GM12878 (cell line): ENCODE data around the gene RBM15. TPM values are rescaled to one million over a fixed set of nuclear protein-coding genes. Genes with fewer than 3 reads are reported as not detected.
A peak's percentile ranks its signal among the peaks of the same experiment; 100 is the strongest.

ENCODE experiments used
- BMI1 ChIP-seq: fragments of 450-650 bp; IDR thresholded peaks from 2 replicates; pipeline ENCODE4 v1.6.1; 2016; ENCODE audit warnings: mild to moderate bottlenecking, moderate library complexity, borderline replicate concordance
- CHD1 ChIP-seq: IDR thresholded peaks from 2 replicates; pipeline ENCODE4 v1.6.1; 2012; ENCODE audit warnings: low read depth, low read length, improper control_type of control experiment
- NR2C2 ChIP-seq: IDR thresholded peaks from 2 replicates; pipeline ENCODE4 v1.6.1; 2011; ENCODE audit warnings: borderline replicate concordance, low read depth; ENCODE audit not compliant: control insufficient read depth, insufficient read length
- RUNX3 ChIP-seq: IDR thresholded peaks from 2 replicates; pipeline ENCODE4 v1.6.1; 2012; ENCODE audit warnings: low read length, inconsistent platforms
- SRF ChIP-seq, 2 experiments: IDR thresholded peaks; 2 replicates each; pipeline ENCODE4 v1.6.1; 2011; ENCODE audit warnings: low read depth in 2 of 2, low read length in 2 of 2, mild to moderate bottlenecking in 1 of 2, moderate library complexity in 1 of 2
- YBX1 ChIP-seq: fragments of 450-650 bp; IDR thresholded peaks from 2 replicates; pipeline ENCODE4 v1.6.1; 2016; ENCODE audit warnings: antibody characterized with exemption
- ZSCAN29 ChIP-seq: fragments of 450-650 bp; IDR thresholded peaks from 2 replicates; pipeline ENCODE4 v1.6.1; 2017; ENCODE audit warnings: mild to moderate bottlenecking, moderate library complexity
- polyA plus RNA-seq, 11 experiments: library from polyadenylated mRNA; depleted of rRNA in 4 of 11; unstranded in 6 of 11; stranded (reverse) in 5 of 11; fragments of >200 nt; fragmentation: Nextera tagmentation in 4 of 11; fragmentation: Illumina TruSeq in 1 of 11; extraction: Ambion mirVana in 4 of 11; extraction: Trizol in 1 of 11; gene quantifications; 1 replicate in 1 of 11; 2 replicates in 10 of 11; pipeline versions ENCODE4 v1.2.1 to v1.2.3, GENCODE V29; 2011 to 2016; ENCODE audit warnings: inconsistent platforms in 2 of 11, missing spikeins in 2 of 11, low read depth in 1 of 11
- total RNA-seq, 4 experiments: library from RNA; depleted of rRNA in 3 of 4; stranded (reverse); fragments of >200 nt in 3 of 4; fragmentation: Illumina TruSeq in 1 of 4; extraction: Trizol in 1 of 4; gene quantifications; 2 replicates each; pipeline versions ENCODE4 v1.2.1 to v1.2.3, GENCODE V29; 2013 to 2021
- TF ChIP-seq, protein P1 (sequence below): fragments of 450-650 bp; IDR thresholded peaks from 2 replicates; pipeline ENCODE4 v1.6.1; 2017; ENCODE audit warnings: mild to moderate bottlenecking
- TF ChIP-seq, protein P2 (sequence below): fragments of 450-650 bp; IDR thresholded peaks from 2 replicates; pipeline ENCODE4 v1.6.1; 2017; ENCODE audit warnings: antibody characterized with exemption, mild to moderate bottlenecking, moderate library complexity
- TF ChIP-seq, protein P3 (sequence below): IDR thresholded peaks from 2 replicates; pipeline ENCODE4 v1.6.1; 2012; ENCODE audit warnings: low read depth, low read length, improper control_type of control experiment
- TF ChIP-seq, protein P4 (sequence below): fragments of 450-650 bp; IDR thresholded peaks from 2 replicates; pipeline ENCODE4 v1.6.1; 2017; ENCODE audit warnings: mild to moderate bottlenecking, low read depth, inconsistent platforms; ENCODE audit not compliant: poor library complexity, severe bottlenecking
- TF ChIP-seq, protein P5 (sequence below): IDR thresholded peaks from 2 replicates; pipeline ENCODE4 v1.6.1; 2012; ENCODE audit warnings: low read depth, low read length, improper control_type of control experiment
- TF ChIP-seq, protein P6 (sequence below): fragments of 450-650 bp; IDR thresholded peaks from 2 replicates; pipeline ENCODE4 v1.6.1; 2016; ENCODE audit warnings: mild to moderate bottlenecking, moderate library complexity, borderline replicate concordance
- TF ChIP-seq, protein P7 (sequence below): fragments of 450-650 bp; IDR thresholded peaks from 2 replicates; pipeline ENCODE4 v1.6.1; 2017; ENCODE audit warnings: borderline replicate concordance

Gene RBM15
- total and polyA plus RNA-seq, 10 of the 15 experiments (the other 5 are each of a cell fraction or from before 2014, with no cell fraction given), result 3.1 to 63.2 (median 26.7) TPM

DNA sequence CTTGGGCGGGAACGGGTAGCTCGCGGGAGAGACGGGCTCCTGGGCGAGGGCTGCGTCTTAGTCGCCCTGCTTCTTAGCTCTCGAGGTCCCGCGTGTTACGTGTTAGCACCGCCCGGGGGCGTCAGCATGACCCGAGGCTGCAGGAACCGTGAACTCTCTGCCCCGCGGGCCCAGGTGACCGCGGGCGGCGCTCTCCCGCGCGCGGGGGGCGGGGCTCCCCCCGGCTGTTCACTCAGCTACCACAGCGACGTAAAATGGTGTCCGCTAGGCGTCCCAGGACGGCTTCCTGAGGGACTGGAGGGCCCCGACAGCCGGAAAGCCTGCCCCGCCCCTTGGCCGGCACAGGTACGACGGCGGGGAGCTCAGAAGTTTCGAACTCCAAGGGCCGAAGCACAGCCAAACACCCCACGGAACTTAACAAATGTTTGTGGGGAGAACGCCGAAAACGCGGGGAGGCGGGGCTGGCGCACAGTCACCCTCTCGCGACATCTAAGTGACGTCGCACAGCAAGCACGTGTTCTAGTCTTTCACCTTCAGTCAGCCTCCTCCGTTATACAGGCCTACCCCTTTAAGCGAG, 780 bp upstream of the RBM15 start (continued):
- TF ChIP-seq, protein P1, sequence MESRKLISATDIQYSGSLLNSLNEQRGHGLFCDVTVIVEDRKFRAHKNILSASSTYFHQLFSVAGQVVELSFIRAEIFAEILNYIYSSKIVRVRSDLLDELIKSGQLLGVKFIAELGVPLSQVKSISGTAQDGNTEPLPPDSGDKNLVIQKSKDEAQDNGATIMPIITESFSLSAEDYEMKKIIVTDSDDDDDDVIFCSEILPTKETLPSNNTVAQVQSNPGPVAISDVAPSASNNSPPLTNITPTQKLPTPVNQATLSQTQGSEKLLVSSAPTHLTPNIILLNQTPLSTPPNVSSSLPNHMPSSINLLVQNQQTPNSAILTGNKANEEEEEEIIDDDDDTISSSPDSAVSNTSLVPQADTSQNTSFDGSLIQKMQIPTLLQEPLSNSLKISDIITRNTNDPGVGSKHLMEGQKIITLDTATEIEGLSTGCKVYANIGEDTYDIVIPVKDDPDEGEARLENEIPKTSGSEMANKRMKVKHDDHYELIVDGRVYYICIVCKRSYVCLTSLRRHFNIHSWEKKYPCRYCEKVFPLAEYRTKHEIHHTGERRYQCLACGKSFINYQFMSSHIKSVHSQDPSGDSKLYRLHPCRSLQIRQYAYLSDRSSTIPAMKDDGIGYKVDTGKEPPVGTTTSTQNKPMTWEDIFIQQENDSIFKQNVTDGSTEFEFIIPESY, result no peak
- TF ChIP-seq, protein P2, sequence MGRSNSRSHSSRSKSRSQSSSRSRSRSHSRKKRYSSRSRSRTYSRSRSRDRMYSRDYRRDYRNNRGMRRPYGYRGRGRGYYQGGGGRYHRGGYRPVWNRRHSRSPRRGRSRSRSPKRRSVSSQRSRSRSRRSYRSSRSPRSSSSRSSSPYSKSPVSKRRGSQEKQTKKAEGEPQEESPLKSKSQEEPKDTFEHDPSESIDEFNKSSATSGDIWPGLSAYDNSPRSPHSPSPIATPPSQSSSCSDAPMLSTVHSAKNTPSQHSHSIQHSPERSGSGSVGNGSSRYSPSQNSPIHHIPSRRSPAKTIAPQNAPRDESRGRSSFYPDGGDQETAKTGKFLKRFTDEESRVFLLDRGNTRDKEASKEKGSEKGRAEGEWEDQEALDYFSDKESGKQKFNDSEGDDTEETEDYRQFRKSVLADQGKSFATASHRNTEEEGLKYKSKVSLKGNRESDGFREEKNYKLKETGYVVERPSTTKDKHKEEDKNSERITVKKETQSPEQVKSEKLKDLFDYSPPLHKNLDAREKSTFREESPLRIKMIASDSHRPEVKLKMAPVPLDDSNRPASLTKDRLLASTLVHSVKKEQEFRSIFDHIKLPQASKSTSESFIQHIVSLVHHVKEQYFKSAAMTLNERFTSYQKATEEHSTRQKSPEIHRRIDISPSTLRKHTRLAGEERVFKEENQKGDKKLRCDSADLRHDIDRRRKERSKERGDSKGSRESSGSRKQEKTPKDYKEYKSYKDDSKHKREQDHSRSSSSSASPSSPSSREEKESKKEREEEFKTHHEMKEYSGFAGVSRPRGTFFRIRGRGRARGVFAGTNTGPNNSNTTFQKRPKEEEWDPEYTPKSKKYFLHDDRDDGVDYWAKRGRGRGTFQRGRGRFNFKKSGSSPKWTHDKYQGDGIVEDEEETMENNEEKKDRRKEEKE, result no peak
- no peak for TF ChIP-seq SRF (IDR thresholded peaks at IDR 0.05; ENCODE audit: low read depth in 2 of 2, low read length in 2 of 2)
- TF ChIP-seq ZSCAN29, result no peak
- TF ChIP-seq, protein P3, sequence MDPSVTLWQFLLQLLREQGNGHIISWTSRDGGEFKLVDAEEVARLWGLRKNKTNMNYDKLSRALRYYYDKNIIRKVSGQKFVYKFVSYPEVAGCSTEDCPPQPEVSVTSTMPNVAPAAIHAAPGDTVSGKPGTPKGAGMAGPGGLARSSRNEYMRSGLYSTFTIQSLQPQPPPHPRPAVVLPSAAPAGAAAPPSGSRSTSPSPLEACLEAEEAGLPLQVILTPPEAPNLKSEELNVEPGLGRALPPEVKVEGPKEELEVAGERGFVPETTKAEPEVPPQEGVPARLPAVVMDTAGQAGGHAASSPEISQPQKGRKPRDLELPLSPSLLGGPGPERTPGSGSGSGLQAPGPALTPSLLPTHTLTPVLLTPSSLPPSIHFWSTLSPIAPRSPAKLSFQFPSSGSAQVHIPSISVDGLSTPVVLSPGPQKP, result peak; percentile 63; the same call in 1 of the 2 replicates
- TF ChIP-seq, protein P4, sequence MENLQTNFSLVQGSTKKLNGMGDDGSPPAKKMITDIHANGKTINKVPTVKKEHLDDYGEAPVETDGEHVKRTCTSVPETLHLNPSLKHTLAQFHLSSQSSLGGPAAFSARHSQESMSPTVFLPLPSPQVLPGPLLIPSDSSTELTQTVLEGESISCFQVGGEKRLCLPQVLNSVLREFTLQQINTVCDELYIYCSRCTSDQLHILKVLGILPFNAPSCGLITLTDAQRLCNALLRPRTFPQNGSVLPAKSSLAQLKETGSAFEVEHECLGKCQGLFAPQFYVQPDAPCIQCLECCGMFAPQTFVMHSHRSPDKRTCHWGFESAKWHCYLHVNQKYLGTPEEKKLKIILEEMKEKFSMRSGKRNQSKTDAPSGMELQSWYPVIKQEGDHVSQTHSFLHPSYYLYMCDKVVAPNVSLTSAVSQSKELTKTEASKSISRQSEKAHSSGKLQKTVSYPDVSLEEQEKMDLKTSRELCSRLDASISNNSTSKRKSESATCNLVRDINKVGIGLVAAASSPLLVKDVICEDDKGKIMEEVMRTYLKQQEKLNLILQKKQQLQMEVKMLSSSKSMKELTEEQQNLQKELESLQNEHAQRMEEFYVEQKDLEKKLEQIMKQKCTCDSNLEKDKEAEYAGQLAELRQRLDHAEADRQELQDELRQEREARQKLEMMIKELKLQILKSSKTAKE, result no peak
- no peak for TF ChIP-seq NR2C2
- TF ChIP-seq, protein P5, sequence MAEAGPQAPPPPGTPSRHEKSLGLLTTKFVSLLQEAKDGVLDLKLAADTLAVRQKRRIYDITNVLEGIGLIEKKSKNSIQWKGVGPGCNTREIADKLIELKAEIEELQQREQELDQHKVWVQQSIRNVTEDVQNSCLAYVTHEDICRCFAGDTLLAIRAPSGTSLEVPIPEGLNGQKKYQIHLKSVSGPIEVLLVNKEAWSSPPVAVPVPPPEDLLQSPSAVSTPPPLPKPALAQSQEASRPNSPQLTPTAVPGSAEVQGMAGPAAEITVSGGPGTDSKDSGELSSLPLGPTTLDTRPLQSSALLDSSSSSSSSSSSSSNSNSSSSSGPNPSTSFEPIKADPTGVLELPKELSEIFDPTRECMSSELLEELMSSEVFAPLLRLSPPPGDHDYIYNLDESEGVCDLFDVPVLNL, result no peak; the same call in 1 of the 2 replicates
- TF ChIP-seq, protein P6, sequence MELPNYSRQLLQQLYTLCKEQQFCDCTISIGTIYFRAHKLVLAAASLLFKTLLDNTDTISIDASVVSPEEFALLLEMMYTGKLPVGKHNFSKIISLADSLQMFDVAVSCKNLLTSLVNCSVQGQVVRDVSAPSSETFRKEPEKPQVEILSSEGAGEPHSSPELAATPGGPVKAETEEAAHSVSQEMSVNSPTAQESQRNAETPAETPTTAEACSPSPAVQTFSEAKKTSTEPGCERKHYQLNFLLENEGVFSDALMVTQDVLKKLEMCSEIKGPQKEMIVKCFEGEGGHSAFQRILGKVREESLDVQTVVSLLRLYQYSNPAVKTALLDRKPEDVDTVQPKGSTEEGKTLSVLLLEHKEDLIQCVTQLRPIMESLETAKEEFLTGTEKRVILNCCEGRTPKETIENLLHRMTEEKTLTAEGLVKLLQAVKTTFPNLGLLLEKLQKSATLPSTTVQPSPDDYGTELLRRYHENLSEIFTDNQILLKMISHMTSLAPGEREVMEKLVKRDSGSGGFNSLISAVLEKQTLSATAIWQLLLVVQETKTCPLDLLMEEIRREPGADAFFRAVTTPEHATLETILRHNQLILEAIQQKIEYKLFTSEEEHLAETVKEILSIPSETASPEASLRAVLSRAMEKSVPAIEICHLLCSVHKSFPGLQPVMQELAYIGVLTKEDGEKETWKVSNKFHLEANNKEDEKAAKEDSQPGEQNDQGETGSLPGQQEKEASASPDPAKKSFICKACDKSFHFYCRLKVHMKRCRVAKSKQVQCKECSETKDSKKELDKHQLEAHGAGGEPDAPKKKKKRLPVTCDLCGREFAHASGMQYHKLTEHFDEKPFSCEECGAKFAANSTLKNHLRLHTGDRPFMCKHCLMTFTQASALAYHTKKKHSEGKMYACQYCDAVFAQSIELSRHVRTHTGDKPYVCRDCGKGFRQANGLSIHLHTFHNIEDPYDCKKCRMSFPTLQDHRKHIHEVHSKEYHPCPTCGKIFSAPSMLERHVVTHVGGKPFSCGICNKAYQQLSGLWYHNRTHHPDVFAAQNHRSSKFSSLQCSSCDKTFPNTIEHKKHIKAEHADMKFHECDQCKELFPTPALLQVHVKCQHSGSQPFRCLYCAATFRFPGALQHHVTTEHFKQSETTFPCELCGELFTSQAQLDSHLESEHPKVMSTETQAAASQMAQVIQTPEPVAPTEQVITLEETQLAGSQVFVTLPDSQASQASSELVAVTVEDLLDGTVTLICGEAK, result no peak
- TF ChIP-seq CHD1, result no peak
- peak; percentile 72 for TF ChIP-seq RUNX3
- no peak for TF ChIP-seq BMI1
- no peak for TF ChIP-seq YBX1
- TF ChIP-seq, protein P7, sequence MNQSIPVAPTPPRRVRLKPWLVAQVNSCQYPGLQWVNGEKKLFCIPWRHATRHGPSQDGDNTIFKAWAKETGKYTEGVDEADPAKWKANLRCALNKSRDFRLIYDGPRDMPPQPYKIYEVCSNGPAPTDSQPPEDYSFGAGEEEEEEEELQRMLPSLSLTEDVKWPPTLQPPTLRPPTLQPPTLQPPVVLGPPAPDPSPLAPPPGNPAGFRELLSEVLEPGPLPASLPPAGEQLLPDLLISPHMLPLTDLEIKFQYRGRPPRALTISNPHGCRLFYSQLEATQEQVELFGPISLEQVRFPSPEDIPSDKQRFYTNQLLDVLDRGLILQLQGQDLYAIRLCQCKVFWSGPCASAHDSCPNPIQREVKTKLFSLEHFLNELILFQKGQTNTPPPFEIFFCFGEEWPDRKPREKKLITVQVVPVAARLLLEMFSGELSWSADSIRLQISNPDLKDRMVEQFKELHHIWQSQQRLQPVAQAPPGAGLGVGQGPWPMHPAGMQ, result no peak
